ENCODE measurements around the gene USP21. TPM values are rescaled to one million over a fixed set of nuclear protein-coding genes. Genes with fewer than 3 reads are reported as not detected.

The USP21 gene
- total and polyA plus RNA-seq, 2 of the 4 experiments (the other 2 are of a cell fraction), result 6.3 to 23.8 TPM

GRCh38 chr1:161179698-161180097, 20.4 kb downstream of the USP21 start:
- no peak overlapping the region for H2AFZ ChIP-seq (replicated peaks; ENCODE audit: low read length, poor library complexity)

More at GRCh38 chr1:161179698-161180097, 20.4 kb downstream of the USP21 start:
- POLR2A ChIA-PET (ENCODE audit: unreplicated experiment), result no interaction called here
- H2BK120ac ChIP-seq (ENCODE audit: low read depth, low read length), result no peak overlapping the region
- H3K27me3 ChIP-seq (ENCODE audit: control insufficient read depth, insufficient read depth, low read length), result no peaks in the 10 kb centered on the region
- H4K20me1 ChIP-seq (ENCODE audit: insufficient read depth, low read length), result no peaks in the 10 kb centered on the region
- no peak overlapping the region for H2BK5ac ChIP-seq (ENCODE audit: low read depth, low read length, poor library complexity, severe bottlenecking)
- H3K79me1 ChIP-seq (ENCODE audit: low read depth in 1 of 2, low read length in 2 of 2), result peaks cover 11 to 21% of the 10 kb centered on the region in 2 experiments
- TF ChIP-seq FOS (IDR thresholded peaks at IDR 0.05; ENCODE audit: low read depth, low read length) (no peak), SMC3 (IDR thresholded peaks at IDR 0.05; ENCODE audit: low read depth, low read length) (no peak), MXI1 (IDR thresholded peaks at IDR 0.05; ENCODE audit: borderline replicate concordance, low read depth, low read length) (no peak), BHLHE40 (IDR thresholded peaks at IDR 0.05; ENCODE audit: low read depth, low read length) (no peak), CTCF (conservative IDR thresholded peaks at IDR 0.05; ENCODE audit: low read depth, low read length) (no peak), POLR2A (IDR thresholded peaks at IDR 0.05; ENCODE audit: low read depth, low read length) (no peak), RAD21 (IDR thresholded peaks at IDR 0.05; ENCODE audit: low read length) (no peak), MAZ (IDR thresholded peaks at IDR 0.05; ENCODE audit: borderline replicate concordance, low read depth, low read length) (no peak), USF2 (IDR thresholded peaks at IDR 0.05; ENCODE audit: low read depth, low read length) (no peak), CEBPB (IDR thresholded peaks at IDR 0.05; ENCODE audit: low read depth, low read length) (no peak), RCOR1 (IDR thresholded peaks at IDR 0.05; ENCODE audit: insufficient replicate concordance, low read length) (no peak), NFE2L2 (IDR thresholded peaks at IDR 0.05; ENCODE audit: low read depth, low read length) (no peak), CHD1 (IDR thresholded peaks at IDR 0.05; ENCODE audit: low read depth, low read length) (no peak), RFX5 (IDR thresholded peaks at IDR 0.05; ENCODE audit: low read depth, low read length) (no peak), MAFK (IDR thresholded peaks at IDR 0.05; ENCODE audit: low read depth, low read length) (no peak), ELK1 (IDR thresholded peaks at IDR 0.05; ENCODE audit: borderline replicate concordance, low read depth, low read length) (no peak)
- CTCF ChIA-PET, result interaction anchor here (0.7 kb wide), 1 partner anchor 1906 kb away, joined by 3 read pairs; no protein-coding TSS in a partner anchor
- intact Hi-C loops (cut with micrococcal nuclease) (no loop called here), dilution Hi-C loops (cut with HindIII; ENCODE audit: low sequenced_read_pairs, unreplicated experiment) (no loop called here), in situ Hi-C loops (cut with MboI; ENCODE audit: low sequenced_read_pairs) (no loop called here)
- no TSS peak for BruUV-seq (replicated peaks)
- H4K91ac ChIP-seq (ENCODE audit: insufficient read depth, low read depth, low read length), result no peak overlapping the region
- peaks cover 8% of the 10 kb centered on the region for H3K4me1 ChIP-seq (ENCODE audit: control insufficient read depth, insufficient read depth, low read length)
- H3K14ac ChIP-seq (replicated peaks; ENCODE audit: low read depth, low read length), result no peak overlapping the region
- peaks cover 7% of the 10 kb centered on the region; the same call in 1 of the 2 replicates for H3K9me1 ChIP-seq (ENCODE audit: insufficient read depth, low read length)
- H2BK20ac ChIP-seq (ENCODE audit: low read depth, low read length), result no peak overlapping the region
- H4K8ac ChIP-seq (ENCODE audit: low read depth in 2 of 2, low read length in 2 of 2), result no peak overlapping the region
- no peak overlapping the region for H3K9ac ChIP-seq (ENCODE audit: low read depth, low read length)
- no peaks in the 10 kb centered on the region for H3K9me3 ChIP-seq (ENCODE audit: control insufficient read depth, insufficient read depth, low read length)
- WGBS, 2 experiments (ENCODE audit: extremely low coverage in 2 of 2, insufficient read length in 1 of 2), result 85% methylated on average over 2 of the region's 3 CpGs; no CpG with 5 or more reads in 1 of the 2 experiments
- DNase-seq, result no peak
- H3K56ac ChIP-seq (ENCODE audit: extremely low read depth, insufficient read depth, low read length), result no peak overlapping the region
- no peak overlapping the region for H3K4me2 ChIP-seq (ENCODE audit: low read depth, low read length)
- no peak overlapping the region for H2BK15ac ChIP-seq (ENCODE audit: low read depth, low read length)
- H3K18ac ChIP-seq (ENCODE audit: low read depth, low read length), result no peak overlapping the region
- no peak overlapping the region for H3K4me3 ChIP-seq (ENCODE audit: insufficient read depth, low read depth, low read length)
- no peak overlapping the region for H3K4ac ChIP-seq (ENCODE audit: low read depth, low read length)
- no peak overlapping the region for H2AK5ac ChIP-seq (ENCODE audit: low read depth, low read length)
- no peak overlapping the region for H4K5ac ChIP-seq (ENCODE audit: low read depth, low read length)
- H3K23ac ChIP-seq (ENCODE audit: low read depth, low read length), result no peak overlapping the region
- ATAC-seq (ENCODE audit: low read depth), result no peak
- H2AK9ac ChIP-seq (replicated peaks; ENCODE audit: low read depth, low read length, poor library complexity), result no peak overlapping the region
- no peak overlapping the region for H3K27ac ChIP-seq (ENCODE audit: insufficient read depth, low read length)
- peaks cover 8% of the 10 kb centered on the region for H3K36me3 ChIP-seq (ENCODE audit: control insufficient read depth, insufficient read depth, low read length)

Data from IMR-90 (cell line).